GM12892 (cell line): ENCODE measurements around the gene RHEX.
"Not testable (repeated sequence)": the region's sequence is repeated elsewhere in the genome, so short reads cannot be mapped to it uniquely, and the experiment has no call there.

Experiments used
- DNase-seq: peaks from one replicate; pipeline ENCODE4 v3.0.0; 2011; ENCODE audit not compliant: insufficient read length
- FAIRE-seq: peaks from 2 replicates; lab custom pipeline; 2011; peaks lifted over from hg19 to GRCh38; lab: Jason Lieb, UNC
- POLR2A ChIP-seq: IDR thresholded peaks from 2 replicates; pipeline ENCODE4 v1.6.1; 2011; ENCODE audit warnings: low read depth, low read length, control low read depth
- POLR2AphosphoS5 ChIP-seq: IDR thresholded peaks from 2 replicates; pipeline ENCODE4 v1.6.1; 2011; ENCODE audit warnings: low read depth, low read length, control low read depth
- TAF1 ChIP-seq: IDR thresholded peaks from 2 replicates; pipeline ENCODE4 v1.6.1; 2011; ENCODE audit warnings: low read depth, mild to moderate bottlenecking, control low read depth, low read length, borderline replicate concordance

RHEX gene

GRCh38 chr1:206049919-206050600, 2.9 kb upstream of the RHEX start:
- FAIRE-seq (no peak), DNase-seq (no peak)

DNA sequence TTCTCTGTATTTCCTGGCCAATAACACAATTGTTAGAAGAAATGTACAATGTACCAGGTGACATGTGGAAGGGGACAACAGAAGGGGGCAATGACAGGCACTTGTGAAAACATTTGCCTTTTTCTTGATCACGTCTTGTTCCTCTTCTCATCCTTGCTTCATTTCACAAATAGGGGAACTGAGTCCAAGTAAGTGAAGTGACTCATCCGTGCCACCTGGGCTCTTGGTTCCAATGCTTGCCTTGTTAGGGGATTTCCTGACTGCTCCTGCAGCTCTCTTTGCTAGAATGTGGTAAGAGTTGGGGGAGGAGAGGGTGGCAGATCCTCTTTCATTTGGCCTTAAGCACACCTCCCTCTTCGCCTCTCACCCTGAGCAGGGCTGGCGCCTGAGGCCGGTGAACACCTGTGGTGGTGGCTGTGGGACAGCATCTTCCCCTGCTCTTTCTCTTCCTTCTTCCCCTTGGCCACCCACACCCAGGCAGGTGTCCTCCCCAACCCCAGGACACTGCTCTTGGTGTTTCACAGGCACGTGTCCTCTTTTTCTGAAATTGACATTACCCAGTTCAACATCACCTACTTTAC, 2.2 kb upstream of the RHEX start:
- DNase-seq: peak; percentile 25
- TF ChIP-seq TAF1 (no peak), POLR2A (no peak), POLR2AphosphoS5 (peak; percentile 63; the same call in 1 of the 2 replicates)
- peak; percentile 93 for FAIRE-seq

More at GRCh38 chr1:206049919-206050600, 2.9 kb upstream of the RHEX start:
- TF ChIP-seq POLR2AphosphoS5: no peak
- TF ChIP-seq POLR2A: no peak
- TF ChIP-seq TAF1: no peak

DNA sequence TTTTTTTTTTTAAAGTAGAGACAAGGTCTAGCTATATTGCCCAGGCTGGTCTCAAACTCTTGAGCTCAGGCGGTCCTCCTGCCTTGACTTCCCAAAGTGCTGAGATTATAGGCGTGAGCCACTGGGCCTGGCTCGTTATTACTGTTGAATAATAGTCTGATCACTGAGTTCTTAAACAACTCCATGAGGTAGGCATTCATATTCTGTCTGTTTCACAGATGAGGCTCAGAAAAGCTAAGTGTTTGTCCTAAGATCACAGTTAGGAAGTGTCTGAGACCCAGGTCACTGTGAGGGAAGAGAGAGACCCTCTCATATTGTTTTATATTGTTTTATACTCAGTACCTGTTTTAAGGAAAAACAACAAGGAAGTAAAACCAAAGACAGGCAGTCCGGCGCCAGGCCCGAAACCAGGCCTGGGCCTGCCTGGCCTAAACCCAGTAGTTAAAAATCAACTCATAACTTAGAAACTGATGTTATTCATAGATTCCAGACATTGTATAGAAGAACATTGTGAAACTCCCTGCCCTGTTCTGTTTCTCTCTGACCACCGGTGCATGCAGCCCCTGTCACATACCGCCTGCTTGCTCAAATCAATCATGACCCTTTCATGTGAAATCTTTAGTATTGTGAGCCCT, 625 bp upstream of the RHEX start:
- not testable (repeated sequence) for DNase-seq, FAIRE-seq

- FAIRE-seq: peak; percentile 67
- not testable (repeated sequence) for DNase-seq
Measured at GRCh38 chr1:206053616-206054015, 643 bp downstream of the RHEX start.

- DNase-seq, FAIRE-seq: not testable (repeated sequence)
Measured at GRCh38 chr1:206055069-206055625, 2.2 kb downstream of the RHEX start.

GRCh38 chr1:206055639-206056323, 2.8 kb downstream of the RHEX start:
- not testable (repeated sequence) for DNase-seq, FAIRE-seq

- peak; percentile 40 for FAIRE-seq
- DNase-seq: not testable (repeated sequence)
Measured at GRCh38 chr1:206058289-206058926, 5.4 kb downstream of the RHEX start.

DNA sequence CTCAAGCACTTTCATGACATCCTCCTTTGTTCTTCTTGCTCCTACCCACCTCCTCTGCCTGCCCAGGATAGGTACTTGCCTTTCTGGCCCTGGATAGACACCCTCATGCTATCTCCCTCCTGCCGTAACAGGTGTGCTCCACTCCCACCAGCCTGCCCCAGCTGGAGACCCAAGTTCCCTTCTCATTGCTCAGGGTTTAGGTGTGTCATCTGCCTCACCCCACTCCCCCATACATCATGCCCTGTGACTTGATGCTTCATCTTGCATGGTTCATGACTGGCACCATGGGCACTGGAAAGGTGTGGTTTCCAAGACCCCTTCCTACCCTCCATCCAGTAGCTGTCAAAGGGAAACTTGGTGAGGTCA, 5.9 kb downstream of the RHEX start:
- TF ChIP-seq POLR2A (no peak), POLR2AphosphoS5 (no peak), TAF1 (no peak)
- FAIRE-seq: no peak
- no peak for DNase-seq

- no peak for FAIRE-seq
- DNase-seq: no peak
- TF ChIP-seq POLR2A: no peak
- TF ChIP-seq TAF1: no peak
- no peak for TF ChIP-seq POLR2AphosphoS5
Measured at GRCh38 chr1:206059355-206059915, 6.5 kb downstream of the RHEX start.

DNA sequence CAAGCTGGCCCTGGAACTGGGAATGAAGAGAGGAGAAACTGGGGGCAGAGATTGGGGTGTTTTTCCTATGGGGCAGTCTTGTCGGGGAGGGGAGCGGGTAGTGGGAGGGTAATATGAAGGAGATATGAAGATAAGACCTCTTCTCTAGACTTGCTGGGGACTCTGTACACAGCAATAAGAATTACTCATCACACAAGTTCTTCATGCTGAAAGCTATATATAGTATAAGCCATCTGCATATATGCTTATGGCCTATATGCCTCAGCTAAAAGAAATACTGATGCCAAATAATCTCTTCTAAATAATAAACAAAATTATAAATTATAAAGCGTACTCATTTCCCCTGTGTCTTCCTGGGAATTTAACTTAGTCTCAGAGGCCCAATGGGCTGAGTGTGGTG, 7.9 kb downstream of the RHEX start:
- no peak for DNase-seq
- TF ChIP-seq POLR2AphosphoS5 (no peak), POLR2A (no peak), TAF1 (no peak)
- no peak for FAIRE-seq

- DNase-seq: no peak
- TF ChIP-seq POLR2AphosphoS5: no peak
- no peak for TF ChIP-seq TAF1
- TF ChIP-seq POLR2A: no peak
- no peak for FAIRE-seq
Measured at GRCh38 chr1:206062464-206062863, 9.5 kb downstream of the RHEX start.

GRCh38 chr1:206064001-206064400, 11.0 kb downstream of the RHEX start:
- DNase-seq, FAIRE-seq: not testable (repeated sequence)

DNA sequence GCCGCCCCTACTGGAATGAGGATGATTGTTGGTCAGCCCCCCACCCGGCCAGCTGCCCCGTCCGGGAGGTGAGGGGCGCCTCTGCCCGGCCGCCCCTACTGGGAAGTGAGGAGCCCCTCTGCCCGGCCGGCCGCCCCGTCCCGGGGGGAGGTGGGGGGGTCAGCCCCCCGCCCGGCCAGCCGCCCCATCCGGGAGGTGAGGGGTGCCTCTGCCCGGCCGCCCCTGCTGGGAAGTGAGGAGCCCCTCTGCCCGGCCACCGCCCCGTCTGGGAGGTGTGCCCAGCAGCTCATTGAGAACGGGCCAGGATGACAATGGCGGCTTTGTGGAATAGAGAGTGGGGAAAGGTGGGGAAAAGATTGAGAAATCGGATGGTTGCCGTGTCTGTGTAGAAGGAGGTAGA, 11.5 kb downstream of the RHEX start:
- FAIRE-seq, DNase-seq: not testable (repeated sequence)
